HG03354 (cell line): Measurements from ENCODE around the gene C20orf144.
"Not testable (repeated sequence)": the region's sequence is repeated elsewhere in the genome, so short reads cannot be mapped to it uniquely, and the experiment has no call there.

ENCODE experiments used
- ATAC-seq: cut with Tn5 transposase; IDR thresholded peaks from one replicate; pipeline ENCODE4 v1.9.1; 2021; ENCODE audit warnings: mild to moderate bottlenecking; ENCODE audit not compliant: unreplicated experiment, poor library complexity, severe bottlenecking

The C20orf144 gene

GRCh38 chr20:33662172-33662571 lies at the start of gene C20orf144:
TSS of gene C20orf144 (plus strand) at chr20:33662327. CDS start at chr20:33662346, 19 bp downstream.
- ATAC-seq: no peak

- no peak for ATAC-seq
Observed at GRCh38 chr20:33621717-33622400, 40.3 kb upstream of the C20orf144 start.

GRCh38 chr20:33622705-33623365 lies 39.3 kb upstream of the C20orf144 start:
- ATAC-seq: no peak

GRCh38 chr20:33624399-33624798 lies 37.7 kb upstream of the C20orf144 start:
- no peak for ATAC-seq

GRCh38 chr20:33626190-33626589 lies 35.9 kb upstream of the C20orf144 start:
- ATAC-seq: no peak

GRCh38 chr20:33627577-33628216 lies 34.4 kb upstream of the C20orf144 start:
- ATAC-seq: no peak

GRCh38 chr20:33629533-33629932 lies 32.6 kb upstream of the C20orf144 start:
- no peak for ATAC-seq

- ATAC-seq: no peak
Observed at GRCh38 chr20:33629979-33630378, 32.1 kb upstream of the C20orf144 start.

- no peak for ATAC-seq
Observed at GRCh38 chr20:33630507-33630906, 31.6 kb upstream of the C20orf144 start.

- ATAC-seq: not testable (repeated sequence)
Observed at GRCh38 chr20:33631910-33632309, 30.2 kb upstream of the C20orf144 start.

GRCh38 chr20:33635341-33635740 lies 26.8 kb upstream of the C20orf144 start:
- ATAC-seq: no peak

- ATAC-seq: no peak
Observed at GRCh38 chr20:33636776-33637175, 25.4 kb upstream of the C20orf144 start.

GRCh38 chr20:33640287-33640686 lies 21.8 kb upstream of the C20orf144 start:
- ATAC-seq: no peak

GRCh38 chr20:33644313-33645071 lies 17.6 kb upstream of the C20orf144 start:
- ATAC-seq: no peak

- ATAC-seq: no peak
Observed at GRCh38 chr20:33645072-33645358, 17.1 kb upstream of the C20orf144 start.

GRCh38 chr20:33645396-33645795 lies 16.7 kb upstream of the C20orf144 start:
- no peak for ATAC-seq

GRCh38 chr20:33646191-33646590 lies 15.9 kb upstream of the C20orf144 start:
- ATAC-seq: no peak

- not testable (repeated sequence) for ATAC-seq
Observed at GRCh38 chr20:33646959-33647602, 15.0 kb upstream of the C20orf144 start.

- peak; percentile 58 for ATAC-seq
Observed at GRCh38 chr20:33647603-33648395, 14.3 kb upstream of the C20orf144 start.
